B cell (primary cell): Measurements from ENCODE around the gene TMEM150C. TPM values are rescaled to one million over a fixed set of nuclear protein-coding genes. Genes with fewer than 3 reads are reported as not detected.

Experiments
- ATAC-seq: fragments of 200-7000 bp; cut with Tn5 transposase; one replicate; pipeline ENCODE4 v1.10.0; 2021; ENCODE audit warnings: low read depth, mild to moderate bottlenecking, moderate number of reproducible peaks, moderate library complexity
- CTCF ChIA-PET: fragments of 350-600 bp; sonication (Branson Sonifier 250); formaldehyde crosslinking; loops from one replicate; lab custom pipeline; 2021; ENCODE audit warnings: antibody characterized with exemption, inconsistent platforms; lab: Charles Lee
- POLR2A ChIA-PET: fragments of 350-600 bp; sonication (Branson Sonifier 250); formaldehyde crosslinking; loops from one replicate; lab custom pipeline; 2021; ENCODE audit warnings: antibody characterized with exemption; lab: Charles Lee
- DNase-seq: peaks from one replicate; pipeline ENCODE4 v3.0.0; 2013
- H2AFZ ChIP-seq: 2 replicates; pipeline ENCODE4 v1.6.1; 2012; ENCODE audit warnings: mild to moderate bottlenecking, low read depth, low read length; ENCODE audit not compliant: insufficient read depth, poor library complexity, severe bottlenecking
- H3K27ac ChIP-seq, 2 donors: 1 replicate in 1 of 2; 2 replicates in 1 of 2; pipeline ENCODE4 v1.5.1; 2012 to 2013; ENCODE audit warnings: low read length in 2 of 2, mild to moderate bottlenecking in 2 of 2, moderate library complexity in 1 of 2
- H3K27me3 ChIP-seq, 4 experiments: fragments of 200-600 bp in 1 of 4; sonication (generic) in 1 of 4; replicated peaks in 1 of 4; 1 replicate in 2 of 4; 2 replicates in 2 of 4; pipeline versions ENCODE4 v1.6.1 to v1.7.0; 2013 to 2016; ENCODE audit warnings: low read length in 3 of 4, mild to moderate bottlenecking in 2 of 4, mixed read lengths in 1 of 4, moderate library complexity in 1 of 4; ENCODE audit not compliant: insufficient read depth in 4 of 4, control insufficient read depth in 3 of 4; ENCODE audit errors: control extremely low read depth in 1 of 4
- H3K36me3 ChIP-seq, 2 experiments: replicated peaks in 1 of 2; 1 replicate in 1 of 2; 2 replicates in 1 of 2; pipeline versions ENCODE4 v1.6.1 to v1.7.1; 2013; ENCODE audit warnings: low read length in 1 of 2; ENCODE audit not compliant: insufficient read depth in 2 of 2, control insufficient read depth in 1 of 2; ENCODE audit errors: control extremely low read depth in 1 of 2, extremely low read depth in 1 of 2
- H3K4me1 ChIP-seq, 2 donors: fragments of 200-600 bp in 1 of 2; sonication (generic) in 1 of 2; 1 replicate in 1 of 2; 2 replicates in 1 of 2; pipeline versions ENCODE4 v1.5.1 to v1.6.1; 2013 to 2017; ENCODE audit warnings: low read length in 2 of 2; ENCODE audit not compliant: control insufficient read depth in 2 of 2, insufficient read depth in 2 of 2
- H3K4me2 ChIP-seq: replicated peaks from 2 replicates; pipeline ENCODE3; 2012; ENCODE audit warnings: mild to moderate bottlenecking, low read depth, low read length; ENCODE audit not compliant: poor library complexity, severe bottlenecking
- H3K4me3 ChIP-seq, 5 experiments: fragments of 200-600 bp in 1 of 5; sonication (generic) in 1 of 5; 1 replicate in 3 of 5; 2 replicates in 2 of 5; pipeline versions ENCODE4 v1.5.1 to v1.7.0; 2011 to 2016; ENCODE audit warnings: low read length in 4 of 5, mild to moderate bottlenecking in 4 of 5, low read depth in 2 of 5, control low read depth in 1 of 5, moderate library complexity in 1 of 5; ENCODE audit not compliant: insufficient read depth in 1 of 5; ENCODE audit errors: control extremely low read depth in 1 of 5, extremely low read depth in 1 of 5
- H3K79me2 ChIP-seq: fragments of 200-600 bp; sonication (generic); one replicate; pipeline ENCODE4 v1.6.0; 2016; ENCODE audit warnings: low read length; ENCODE audit not compliant: control insufficient read depth, insufficient read depth
- H3K9ac ChIP-seq: fragments of 200-600 bp; sonication (generic); 2 replicates; pipeline ENCODE4 v1.6.1; 2017; ENCODE audit warnings: mild to moderate bottlenecking, low read length, moderate library complexity
- H3K9me3 ChIP-seq, 3 donors: one replicate each; pipeline versions ENCODE4 v1.6.1 to v1.7.1; 2013; ENCODE audit warnings: low read length in 2 of 3; ENCODE audit not compliant: control insufficient read depth in 2 of 3, insufficient read depth in 1 of 3; ENCODE audit errors: control extremely low read depth in 1 of 3
- H4K20me1 ChIP-seq: 2 replicates; pipeline ENCODE4 v1.6.0; 2012; ENCODE audit warnings: mild to moderate bottlenecking, low read length; ENCODE audit not compliant: insufficient read depth, control insufficient read depth, poor library complexity, severe bottlenecking
- H3K27ac Mint-ChIP-seq: one replicate; pipeline ENCODE4 v1.8.0; 2021; ENCODE audit warnings: mixed read lengths
- H3K27me3 Mint-ChIP-seq: one replicate; pipeline ENCODE4 v1.8.0; 2021; ENCODE audit warnings: mixed read lengths
- H3K4me1 Mint-ChIP-seq: one replicate; pipeline ENCODE4 v1.8.0; 2021; ENCODE audit warnings: mixed read lengths
- H3K4me3 Mint-ChIP-seq: one replicate; pipeline ENCODE4 v1.8.0; 2021; ENCODE audit warnings: mixed read lengths
- H3K9me3 Mint-ChIP-seq: one replicate; pipeline ENCODE4 v1.8.0; 2022; ENCODE audit warnings: mixed read lengths; ENCODE audit not compliant: insufficient read depth
- EZH2 ChIP-seq: IDR thresholded peaks from 2 replicates; pipeline ENCODE4 v1.6.1; 2012; ENCODE audit warnings: borderline replicate concordance, low read depth, mild to moderate bottlenecking, moderate library complexity, low read length; ENCODE audit not compliant: insufficient read depth, poor library complexity, severe bottlenecking
- WGBS: methylation state at CpG from one replicate; pipeline ENCODE4 v1.1.5; 2013; ENCODE audit warnings: missing lambda C conversion rate; ENCODE audit not compliant: insufficient coverage; 5-methylcytosine and 5-hydroxymethylcytosine counted together
- intact Hi-C: fragments of 100-400 bp; cut with micrococcal nuclease; formaldehyde crosslinking; loops from one replicate; pipeline ENCODE4 v1.10.0; 2022
- polyA plus RNA-seq: library from polyadenylated mRNA; depleted of rRNA; stranded (reverse); fragments of >200 nt; gene quantifications from 2 replicates; pipeline ENCODE4 v1.2.3, GENCODE V29; 2012
- total RNA-seq, 2 donors: library from RNA; stranded (reverse); fragments of 120-200 nt in 1 of 2; gene quantifications; 1 replicate in 1 of 2; 2 replicates in 1 of 2; pipeline versions ENCODE4 v1.2.3 to v1.2.4, GENCODE V29; 2013 to 2022
- TF ChIP-seq, protein P1 (sequence below): fragments of 200-600 bp; IDR thresholded peaks from one replicate; pipeline ENCODE4 v1.8.0; 2022; ENCODE audit warnings: antibody characterized with exemption, mild to moderate bottlenecking

The TMEM150C gene
- total and polyA plus RNA-seq, 2 donors (not counting 1 experiment from before 2014, with no cell fraction given) = 0.04 TPM; not detected in 1

DNA sequence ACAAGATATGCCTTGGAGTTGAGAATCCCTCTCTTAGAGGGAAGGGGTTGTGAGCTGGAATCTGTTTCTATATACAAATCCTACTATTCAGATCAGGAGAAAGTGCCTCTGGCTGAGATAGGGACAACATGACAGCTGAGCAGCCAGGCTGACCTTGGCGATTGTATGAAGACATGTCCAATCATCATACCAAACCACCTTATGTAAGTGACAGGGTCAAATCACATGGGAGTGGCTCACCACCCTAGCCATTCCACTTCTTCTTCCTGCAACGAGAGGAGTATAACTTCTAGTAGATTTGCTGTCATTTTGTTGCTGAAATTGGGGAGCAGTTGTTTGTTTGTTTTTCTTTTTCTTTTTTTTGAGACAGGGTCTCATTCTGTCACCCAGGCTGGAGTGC, 48.3 kb upstream of the TMEM150C start:
- ChIA-PET CTCF (no interaction called here), POLR2A (no interaction called here)
- H3K4me2 ChIP-seq = no peak overlapping the region
- intact Hi-C loops = no loop called here
- Mint-ChIP-seq H3K27ac (no peak overlapping the region), H3K9me3 (no peaks in the 10 kb centered on the region), H3K4me1 (no peaks in the 10 kb centered on the region), H3K4me3 (no peak overlapping the region), H3K27me3 (no peaks in the 10 kb centered on the region)
- no peaks in the 10 kb centered on the region for H3K4me1 ChIP-seq
- no peaks in the 10 kb centered on the region for H3K36me3 ChIP-seq
- H3K9ac ChIP-seq = no peak overlapping the region
- H4K20me1 ChIP-seq = no peaks in the 10 kb centered on the region
- H2AFZ ChIP-seq = no peak overlapping the region
- TF ChIP-seq, protein P1, sequence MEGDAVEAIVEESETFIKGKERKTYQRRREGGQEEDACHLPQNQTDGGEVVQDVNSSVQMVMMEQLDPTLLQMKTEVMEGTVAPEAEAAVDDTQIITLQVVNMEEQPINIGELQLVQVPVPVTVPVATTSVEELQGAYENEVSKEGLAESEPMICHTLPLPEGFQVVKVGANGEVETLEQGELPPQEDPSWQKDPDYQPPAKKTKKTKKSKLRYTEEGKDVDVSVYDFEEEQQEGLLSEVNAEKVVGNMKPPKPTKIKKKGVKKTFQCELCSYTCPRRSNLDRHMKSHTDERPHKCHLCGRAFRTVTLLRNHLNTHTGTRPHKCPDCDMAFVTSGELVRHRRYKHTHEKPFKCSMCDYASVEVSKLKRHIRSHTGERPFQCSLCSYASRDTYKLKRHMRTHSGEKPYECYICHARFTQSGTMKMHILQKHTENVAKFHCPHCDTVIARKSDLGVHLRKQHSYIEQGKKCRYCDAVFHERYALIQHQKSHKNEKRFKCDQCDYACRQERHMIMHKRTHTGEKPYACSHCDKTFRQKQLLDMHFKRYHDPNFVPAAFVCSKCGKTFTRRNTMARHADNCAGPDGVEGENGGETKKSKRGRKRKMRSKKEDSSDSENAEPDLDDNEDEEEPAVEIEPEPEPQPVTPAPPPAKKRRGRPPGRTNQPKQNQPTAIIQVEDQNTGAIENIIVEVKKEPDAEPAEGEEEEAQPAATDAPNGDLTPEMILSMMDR = no peak
- TF ChIP-seq EZH2 = no peak
- H3K4me3 ChIP-seq = no peak overlapping the region
- DNase-seq (no peak), ATAC-seq (no peak)
- H3K79me2 ChIP-seq = no peaks in the 10 kb centered on the region
- no peak overlapping the region for H3K27ac ChIP-seq
- WGBS = 100% methylated on average over 1 of the region's 2 CpGs
- H3K9me3 ChIP-seq = no peaks in the 10 kb centered on the region
- H3K27me3 ChIP-seq = no peaks in the 10 kb centered on the region

DNA sequence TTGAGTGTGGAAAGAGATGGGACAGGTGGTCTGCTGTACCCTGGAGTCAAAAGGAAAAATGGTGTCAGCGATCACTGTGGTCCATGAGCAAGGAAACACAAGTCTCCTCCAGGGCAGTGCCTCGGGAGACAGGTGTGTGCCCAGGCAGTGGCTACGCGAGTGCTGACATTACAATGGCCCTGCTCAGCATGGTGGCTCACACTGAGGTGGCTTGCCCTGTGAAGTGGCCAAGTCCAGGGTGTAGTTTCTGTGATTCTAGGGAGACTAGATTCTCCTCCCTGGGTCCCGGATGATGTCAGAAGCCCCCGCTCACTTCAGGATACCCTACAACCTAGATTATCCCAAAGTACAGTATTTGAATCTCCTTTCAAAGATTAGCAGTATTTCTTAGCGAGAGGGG, 44.8 kb upstream of the TMEM150C start:
- intact Hi-C loops = no loop called here
- Histone ChIP-seq H3K79me2 (no peaks in the 10 kb centered on the region), H3K9ac (no peak overlapping the region), H3K4me3 (no peak overlapping the region), H3K36me3 (no peaks in the 10 kb centered on the region), H3K9me3 (no peaks in the 10 kb centered on the region), H3K4me2 (no peak overlapping the region), H3K4me1 (no peaks in the 10 kb centered on the region), H2AFZ (no peak overlapping the region), H3K27ac (no peak overlapping the region), H3K27me3 (no peaks in the 10 kb centered on the region), H4K20me1 (no peaks in the 10 kb centered on the region)
- DNase-seq (no peak), ATAC-seq (no peak)
- H3K4me1 Mint-ChIP-seq = no peaks in the 10 kb centered on the region
- no peak for TF ChIP-seq EZH2
- WGBS = 100% methylated on average over 5 of the region's 7 CpGs
- H3K4me3 Mint-ChIP-seq = no peak overlapping the region
- no peak overlapping the region for H3K27ac Mint-ChIP-seq
- peaks cover 6% of the 10 kb centered on the region for H3K27me3 Mint-ChIP-seq
- CTCF ChIA-PET = no interaction called here
- POLR2A ChIA-PET = no interaction called here
- no peaks in the 10 kb centered on the region for H3K9me3 Mint-ChIP-seq
